A549 (cell line): ENCODE measurements around the gene ABCF2.

Experiments used
- CEBPB ChIP-seq, 2 experiments: fragments of >200 bp in 1 of 2; sonication (Bioruptor Twin) in 1 of 2; formaldehyde crosslinking in 1 of 2; IDR thresholded peaks; 2 replicates each; pipeline ENCODE4 v1.6.1; 2012 to 2016
- ESRRA ChIP-seq: fragments of 150-350 bp; IDR thresholded peaks from 2 replicates; pipeline ENCODE4 v1.6.1; 2014; ENCODE audit warnings: mild to moderate bottlenecking, low read length, borderline replicate concordance
- HDAC2 ChIP-seq: fragments of 200-600 bp; sonication (generic); IDR thresholded peaks from 2 replicates; pipeline ENCODE4 v1.6.1; 2016
- HOXA7 ChIP-seq: fragments of 250-450 bp; sonication (Bioruptor Pico); IDR thresholded peaks from 2 replicates; pipeline ENCODE4 v1.5.0; 2020; ENCODE audit warnings: mild to moderate bottlenecking, moderate library complexity
- JUN ChIP-seq, 2 experiments: fragments of >200 bp; sonication (Bioruptor Twin); formaldehyde crosslinking; IDR thresholded peaks; 2 replicates in 1 of 2; 3 replicates in 1 of 2; pipeline ENCODE4 v1.6.1; 2016 to 2017
- POLR2A ChIP-seq: IDR thresholded peaks from 2 replicates; pipeline ENCODE4 v1.6.1; 2012; ENCODE audit warnings: mild to moderate bottlenecking, low read length
- RAD21 ChIP-seq, 2 experiments: fragments of >200 bp in 1 of 2; sonication (Bioruptor Twin) in 1 of 2; formaldehyde crosslinking in 1 of 2; IDR thresholded peaks in 1 of 2; conservative IDR thresholded peaks in 1 of 2; 2 replicates in 1 of 2; 3 replicates in 1 of 2; pipeline ENCODE4 v1.6.1; 2012 to 2018; ENCODE audit warnings: inconsistent platforms in 1 of 2
- RFX5 ChIP-seq: fragments of 450-650 bp; IDR thresholded peaks from 2 replicates; pipeline ENCODE4 v1.7.1; 2014; ENCODE audit warnings: antibody characterized with exemption, mild to moderate bottlenecking, moderate library complexity
- SMC3 ChIP-seq: fragments of >200 bp; sonication (Bioruptor Twin); formaldehyde crosslinking; IDR thresholded peaks from 3 replicates; pipeline ENCODE4 v1.6.1; 2018; ENCODE audit warnings: inconsistent platforms
- TF ChIP-seq, protein P1 (sequence below): fragments of >200 bp; sonication (Bioruptor Twin); formaldehyde crosslinking; IDR thresholded peaks from 3 replicates; pipeline ENCODE4 v1.5.1; 2016
- TF ChIP-seq, protein P2 (sequence below): fragments of 250-450 bp; sonication (Bioruptor Pico); IDR thresholded peaks from 2 replicates; pipeline ENCODE4 v1.5.0; 2021; ENCODE audit warnings: mild to moderate bottlenecking, moderate library complexity, borderline replicate concordance
- TF ChIP-seq, protein P3 (sequence below): fragments of 150-350 bp; IDR thresholded peaks from 2 replicates; pipeline ENCODE4 v1.6.1; 2014; ENCODE audit warnings: low read depth, mild to moderate bottlenecking, low read length
- TF ChIP-seq, protein P4 (sequence below): fragments of 250-450 bp; sonication (Bioruptor Pico); IDR thresholded peaks from 2 replicates; pipeline ENCODE4 v1.5.0; 2020; ENCODE audit warnings: low read depth, mild to moderate bottlenecking, moderate library complexity
- TF ChIP-seq, protein P5 (sequence below): fragments of 200-600 bp; sonication (generic); IDR thresholded peaks from 2 replicates; pipeline ENCODE4 v1.6.1; 2016; ENCODE audit warnings: antibody characterized with exemption, mild to moderate bottlenecking, moderate library complexity

DNA sequence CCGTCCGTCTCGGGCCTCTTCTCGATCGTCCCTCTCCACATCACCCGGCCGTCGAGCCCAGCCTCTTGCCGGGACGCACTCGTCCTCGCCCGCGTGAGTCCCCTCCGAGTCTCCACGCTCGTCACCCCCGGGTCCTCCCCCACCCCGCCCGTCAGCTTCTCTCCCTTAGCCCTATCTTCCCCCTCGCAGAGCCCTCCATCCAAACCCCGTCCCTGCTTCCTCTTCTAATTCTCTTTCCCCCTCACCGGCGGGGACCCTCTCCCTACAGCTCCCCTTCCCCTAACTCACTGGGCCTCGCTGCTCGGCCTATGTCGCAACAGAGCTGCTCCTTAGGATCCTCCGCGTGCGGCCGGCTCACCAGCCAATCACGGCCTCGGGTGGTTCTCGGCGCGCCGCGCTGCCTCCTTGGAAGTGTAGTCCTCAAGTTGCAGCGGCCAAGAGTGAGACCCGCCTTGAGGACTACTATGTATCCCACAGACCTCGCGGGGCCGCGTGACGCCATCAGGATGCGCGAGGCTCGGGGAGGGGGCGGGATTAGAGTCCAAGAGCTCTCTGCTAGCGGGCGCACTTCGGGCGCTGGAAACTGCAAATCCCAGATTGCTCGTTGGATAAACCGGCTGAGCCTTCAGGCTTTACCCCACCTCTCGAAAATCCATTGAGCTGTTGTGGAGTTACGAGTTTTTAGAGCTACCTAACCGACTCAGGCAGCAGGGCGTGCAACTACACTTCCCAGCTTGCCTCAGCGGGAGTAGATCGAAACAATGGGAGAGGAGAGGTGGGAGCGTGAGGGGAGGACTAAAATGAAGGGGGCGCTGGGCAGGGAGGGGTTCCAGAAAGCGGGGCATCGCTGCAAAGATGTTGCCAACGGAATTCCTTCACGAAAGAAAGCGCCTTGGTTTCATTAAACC lies at the start of gene ABCF2:
- TF ChIP-seq SMC3 (no peak), RFX5 (no peak), ESRRA (no peak), HDAC2 (no peak), JUN (IDR thresholded peaks at IDR 0.05) (peak; percentile 73 to 79; a peak in 4 of 5 replicates), POLR2A (peak; percentile 66), CEBPB (IDR thresholded peaks at IDR 0.05) (peak; percentile 88 to 98), RAD21 (conservative IDR thresholded peaks at IDR 0.05 in 1 of 2, IDR thresholded peaks at IDR 0.05 in 1 of 2) (no peak), HOXA7 (no peak)
- TF ChIP-seq, protein P1, sequence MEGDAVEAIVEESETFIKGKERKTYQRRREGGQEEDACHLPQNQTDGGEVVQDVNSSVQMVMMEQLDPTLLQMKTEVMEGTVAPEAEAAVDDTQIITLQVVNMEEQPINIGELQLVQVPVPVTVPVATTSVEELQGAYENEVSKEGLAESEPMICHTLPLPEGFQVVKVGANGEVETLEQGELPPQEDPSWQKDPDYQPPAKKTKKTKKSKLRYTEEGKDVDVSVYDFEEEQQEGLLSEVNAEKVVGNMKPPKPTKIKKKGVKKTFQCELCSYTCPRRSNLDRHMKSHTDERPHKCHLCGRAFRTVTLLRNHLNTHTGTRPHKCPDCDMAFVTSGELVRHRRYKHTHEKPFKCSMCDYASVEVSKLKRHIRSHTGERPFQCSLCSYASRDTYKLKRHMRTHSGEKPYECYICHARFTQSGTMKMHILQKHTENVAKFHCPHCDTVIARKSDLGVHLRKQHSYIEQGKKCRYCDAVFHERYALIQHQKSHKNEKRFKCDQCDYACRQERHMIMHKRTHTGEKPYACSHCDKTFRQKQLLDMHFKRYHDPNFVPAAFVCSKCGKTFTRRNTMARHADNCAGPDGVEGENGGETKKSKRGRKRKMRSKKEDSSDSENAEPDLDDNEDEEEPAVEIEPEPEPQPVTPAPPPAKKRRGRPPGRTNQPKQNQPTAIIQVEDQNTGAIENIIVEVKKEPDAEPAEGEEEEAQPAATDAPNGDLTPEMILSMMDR: no peak
- TF ChIP-seq, protein P2, sequence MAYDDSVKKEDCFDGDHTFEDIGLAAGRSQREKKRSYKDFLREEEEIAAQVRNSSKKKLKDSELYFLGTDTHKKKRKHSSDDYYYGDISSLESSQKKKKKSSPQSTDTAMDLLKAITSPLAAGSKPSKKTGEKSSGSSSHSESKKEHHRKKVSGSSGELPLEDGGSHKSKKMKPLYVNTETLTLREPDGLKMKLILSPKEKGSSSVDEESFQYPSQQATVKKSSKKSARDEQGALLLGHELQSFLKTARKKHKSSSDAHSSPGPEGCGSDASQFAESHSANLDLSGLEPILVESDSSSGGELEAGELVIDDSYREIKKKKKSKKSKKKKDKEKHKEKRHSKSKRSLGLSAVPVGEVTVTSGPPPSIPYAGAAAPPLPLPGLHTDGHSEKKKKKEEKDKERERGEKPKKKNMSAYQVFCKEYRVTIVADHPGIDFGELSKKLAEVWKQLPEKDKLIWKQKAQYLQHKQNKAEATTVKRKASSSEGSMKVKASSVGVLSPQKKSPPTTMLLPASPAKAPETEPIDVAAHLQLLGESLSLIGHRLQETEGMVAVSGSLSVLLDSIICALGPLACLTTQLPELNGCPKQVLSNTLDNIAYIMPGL (CRISPR knock-in tag): no peak
- TF ChIP-seq, protein P3, sequence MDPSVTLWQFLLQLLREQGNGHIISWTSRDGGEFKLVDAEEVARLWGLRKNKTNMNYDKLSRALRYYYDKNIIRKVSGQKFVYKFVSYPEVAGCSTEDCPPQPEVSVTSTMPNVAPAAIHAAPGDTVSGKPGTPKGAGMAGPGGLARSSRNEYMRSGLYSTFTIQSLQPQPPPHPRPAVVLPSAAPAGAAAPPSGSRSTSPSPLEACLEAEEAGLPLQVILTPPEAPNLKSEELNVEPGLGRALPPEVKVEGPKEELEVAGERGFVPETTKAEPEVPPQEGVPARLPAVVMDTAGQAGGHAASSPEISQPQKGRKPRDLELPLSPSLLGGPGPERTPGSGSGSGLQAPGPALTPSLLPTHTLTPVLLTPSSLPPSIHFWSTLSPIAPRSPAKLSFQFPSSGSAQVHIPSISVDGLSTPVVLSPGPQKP: no peak
- TF ChIP-seq, protein P4, sequence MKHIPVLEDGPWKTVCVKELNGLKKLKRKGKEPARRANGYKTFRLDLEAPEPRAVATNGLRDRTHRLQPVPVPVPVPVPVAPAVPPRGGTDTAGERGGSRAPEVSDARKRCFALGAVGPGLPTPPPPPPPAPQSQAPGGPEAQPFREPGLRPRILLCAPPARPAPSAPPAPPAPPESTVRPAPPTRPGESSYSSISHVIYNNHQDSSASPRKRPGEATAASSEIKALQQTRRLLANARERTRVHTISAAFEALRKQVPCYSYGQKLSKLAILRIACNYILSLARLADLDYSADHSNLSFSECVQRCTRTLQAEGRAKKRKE (CRISPR knock-in tag): no peak
- TF ChIP-seq, protein P5, sequence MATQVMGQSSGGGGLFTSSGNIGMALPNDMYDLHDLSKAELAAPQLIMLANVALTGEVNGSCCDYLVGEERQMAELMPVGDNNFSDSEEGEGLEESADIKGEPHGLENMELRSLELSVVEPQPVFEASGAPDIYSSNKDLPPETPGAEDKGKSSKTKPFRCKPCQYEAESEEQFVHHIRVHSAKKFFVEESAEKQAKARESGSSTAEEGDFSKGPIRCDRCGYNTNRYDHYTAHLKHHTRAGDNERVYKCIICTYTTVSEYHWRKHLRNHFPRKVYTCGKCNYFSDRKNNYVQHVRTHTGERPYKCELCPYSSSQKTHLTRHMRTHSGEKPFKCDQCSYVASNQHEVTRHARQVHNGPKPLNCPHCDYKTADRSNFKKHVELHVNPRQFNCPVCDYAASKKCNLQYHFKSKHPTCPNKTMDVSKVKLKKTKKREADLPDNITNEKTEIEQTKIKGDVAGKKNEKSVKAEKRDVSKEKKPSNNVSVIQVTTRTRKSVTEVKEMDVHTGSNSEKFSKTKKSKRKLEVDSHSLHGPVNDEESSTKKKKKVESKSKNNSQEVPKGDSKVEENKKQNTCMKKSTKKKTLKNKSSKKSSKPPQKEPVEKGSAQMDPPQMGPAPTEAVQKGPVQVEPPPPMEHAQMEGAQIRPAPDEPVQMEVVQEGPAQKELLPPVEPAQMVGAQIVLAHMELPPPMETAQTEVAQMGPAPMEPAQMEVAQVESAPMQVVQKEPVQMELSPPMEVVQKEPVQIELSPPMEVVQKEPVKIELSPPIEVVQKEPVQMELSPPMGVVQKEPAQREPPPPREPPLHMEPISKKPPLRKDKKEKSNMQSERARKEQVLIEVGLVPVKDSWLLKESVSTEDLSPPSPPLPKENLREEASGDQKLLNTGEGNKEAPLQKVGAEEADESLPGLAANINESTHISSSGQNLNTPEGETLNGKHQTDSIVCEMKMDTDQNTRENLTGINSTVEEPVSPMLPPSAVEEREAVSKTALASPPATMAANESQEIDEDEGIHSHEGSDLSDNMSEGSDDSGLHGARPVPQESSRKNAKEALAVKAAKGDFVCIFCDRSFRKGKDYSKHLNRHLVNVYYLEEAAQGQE: peak; percentile 44; the same call in 1 of the 2 replicates
